ENCODE data around the gene COMMD7. TPM values are rescaled to one million over a fixed set of nuclear protein-coding genes. Genes with fewer than 3 reads are reported as not detected.

Gene COMMD7
- total RNA-seq, 6 experiments from 2014 or later = 15.2 to 21.3 (median 18.6) TPM

GRCh38 chr20:32777177-32777956 lies 34.1 kb upstream of the COMMD7 start:
- H3K9me3 ChIP-seq = no peaks in the 10 kb centered on the region
- H3K27ac ChIP-seq = peak overlapping the region in 2 of 3 donors; percentile 53 to 73
- peaks cover 0 to 19% (median 6%) of the 10 kb centered on the region in 4 donors for H3K4me1 ChIP-seq
- DNase-seq = peak; percentile 80 to 90 (median 86)
- no peak for TF ChIP-seq CTCF (IDR thresholded peaks at IDR 0.05)
- TF ChIP-seq POLR2A (IDR thresholded peaks at IDR 0.05) = no peak
- no peaks in the 10 kb centered on the region for H3K27me3 ChIP-seq
- H3K4me3 ChIP-seq = peak overlapping the region in 1 of 3 donors; percentile 24
- intact Hi-C loops (cut with DNase I) = loop anchor here in 1 of 2 donors (5.0 kb wide), 1 partner anchor 100 kb away; no protein-coding TSS in a partner anchor
- ATAC-seq = peak; percentile 93 to 96 (median 96)
- H3K36me3 ChIP-seq = no peaks in the 10 kb centered on the region
- 37% methylated on average over 5 of the region's 8 CpGs for WGBS (ENCODE audit: insufficient coverage, low coverage, low lambda C conversion rate, missing lambda C conversion rate)

GRCh38 chr20:32775336-32775991 lies 32.2 kb upstream of the COMMD7 start:
- TF ChIP-seq CTCF (IDR thresholded peaks at IDR 0.05) = no peak
- no peak for TF ChIP-seq POLR2A (IDR thresholded peaks at IDR 0.05)
- intact Hi-C loops (cut with DNase I) = loop anchor here in 1 of 2 donors (5.0 kb wide), 1 partner anchor 98 kb away; no protein-coding TSS in a partner anchor

GRCh38 chr20:32773855-32774254 lies 30.6 kb upstream of the COMMD7 start:
- Histone ChIP-seq H3K9me3 (no peaks in the 10 kb centered on the region), H3K4me3 (no peak overlapping the region), H3K36me3 (no peaks in the 10 kb centered on the region), H3K4me1 (peaks cover 0 to 19% (median 6%) of the 10 kb centered on the region in 4 donors), H3K27ac (no peak overlapping the region), H3K27me3 (no peaks in the 10 kb centered on the region)
- ATAC-seq (no peak), DNase-seq (no peak)
- intact Hi-C loops (cut with DNase I) = no loop called here
- TF ChIP-seq CTCF (IDR thresholded peaks at IDR 0.05) (no peak), POLR2A (IDR thresholded peaks at IDR 0.05) (no peak)
- 75% methylated on average over 3 of the region's 8 CpGs for WGBS (ENCODE audit: insufficient coverage, low coverage, low lambda C conversion rate, missing lambda C conversion rate)

More at GRCh38 chr20:32775336-32775991, 32.2 kb upstream of the COMMD7 start:
- H3K27ac ChIP-seq = no peak overlapping the region
- no peaks in the 10 kb centered on the region for H3K36me3 ChIP-seq
- no peak for DNase-seq
- H3K9me3 ChIP-seq = no peaks in the 10 kb centered on the region
- no peak overlapping the region for H3K4me3 ChIP-seq
- H3K4me1 ChIP-seq = peaks cover 0 to 19% (median 6%) of the 10 kb centered on the region in 4 donors
- WGBS (ENCODE audit: insufficient coverage, low coverage, low lambda C conversion rate, missing lambda C conversion rate) = 58% methylated on average over 6 of the region's 10 CpGs
- ATAC-seq = no peak
- no peaks in the 10 kb centered on the region for H3K27me3 ChIP-seq

GRCh38 chr20:32773223-32773622 lies 30.0 kb upstream of the COMMD7 start:
- TF ChIP-seq POLR2A (IDR thresholded peaks at IDR 0.05) (no peak), CTCF (IDR thresholded peaks at IDR 0.05) (no peak)
- no peaks in the 10 kb centered on the region for H3K36me3 ChIP-seq
- no peak overlapping the region for H3K4me3 ChIP-seq

More at GRCh38 chr20:32773223-32773622, 30.0 kb upstream of the COMMD7 start:
- H3K27ac ChIP-seq = no peak overlapping the region
- intact Hi-C loops (cut with DNase I) = no loop called here
- DNase-seq = no peak
- H3K27me3 ChIP-seq = no peaks in the 10 kb centered on the region
- ATAC-seq = no peak
- WGBS (ENCODE audit: insufficient coverage, low coverage, low lambda C conversion rate, missing lambda C conversion rate) = 50% methylated on average over 1 of the region's 2 CpGs
- no peaks in the 10 kb centered on the region for H3K9me3 ChIP-seq
- H3K4me1 ChIP-seq = peaks cover 0 to 17% (median 5%) of the 10 kb centered on the region in 4 donors
